ENCODE results near the gene SAC3D1.

SAC3D1 gene

DNA sequence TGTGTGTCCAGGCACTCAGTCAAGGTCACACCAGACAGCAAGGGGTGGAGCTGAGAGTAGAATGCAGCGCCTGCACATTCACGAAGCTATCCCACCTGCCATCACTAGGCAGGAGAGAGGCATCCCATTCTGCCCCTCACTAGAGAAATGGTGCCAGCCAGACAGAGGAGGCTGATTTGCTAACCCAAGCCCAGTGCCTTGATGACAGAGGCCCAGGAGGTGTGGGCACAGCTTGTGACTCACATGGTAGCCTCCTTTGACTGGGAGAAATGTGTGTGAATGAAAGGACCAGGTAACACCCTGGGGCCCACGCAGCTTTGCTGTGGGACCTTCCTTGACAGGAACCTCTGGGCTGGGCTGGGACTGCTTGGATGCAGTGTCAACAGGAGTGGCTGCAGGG lies 22.5 kb downstream of the SAC3D1 start:
- DNase-seq: no peak

DNA sequence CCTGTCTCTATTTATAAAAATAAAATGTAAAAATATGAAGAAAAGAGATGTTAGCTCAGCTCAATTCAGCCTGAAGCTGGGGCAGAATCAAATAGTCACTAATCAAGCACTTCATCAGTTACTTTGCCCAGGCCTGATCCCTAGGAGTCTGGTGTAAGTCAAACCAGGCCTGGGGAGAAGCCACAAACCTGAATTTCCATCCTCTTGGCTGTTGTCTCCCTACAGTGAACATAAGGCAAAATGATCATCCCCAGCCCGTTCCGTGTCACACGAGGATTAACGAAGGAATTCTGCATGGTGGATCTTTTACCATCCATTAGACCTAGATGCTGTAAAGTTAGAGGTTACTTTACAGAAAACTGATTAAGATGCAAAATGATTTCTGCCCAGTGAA lies 23.8 kb downstream of the SAC3D1 start:
- DNase-seq: no peak

- DNase-seq: no peak
Observed at GRCh38 chr11:65065851-65066250, 24.8 kb downstream of the SAC3D1 start.

- no peak for DNase-seq
Observed at GRCh38 chr11:65066315-65066714, 25.3 kb downstream of the SAC3D1 start.

- no peak for DNase-seq
Observed at GRCh38 chr11:65066805-65067291, 25.8 kb downstream of the SAC3D1 start.

DNA sequence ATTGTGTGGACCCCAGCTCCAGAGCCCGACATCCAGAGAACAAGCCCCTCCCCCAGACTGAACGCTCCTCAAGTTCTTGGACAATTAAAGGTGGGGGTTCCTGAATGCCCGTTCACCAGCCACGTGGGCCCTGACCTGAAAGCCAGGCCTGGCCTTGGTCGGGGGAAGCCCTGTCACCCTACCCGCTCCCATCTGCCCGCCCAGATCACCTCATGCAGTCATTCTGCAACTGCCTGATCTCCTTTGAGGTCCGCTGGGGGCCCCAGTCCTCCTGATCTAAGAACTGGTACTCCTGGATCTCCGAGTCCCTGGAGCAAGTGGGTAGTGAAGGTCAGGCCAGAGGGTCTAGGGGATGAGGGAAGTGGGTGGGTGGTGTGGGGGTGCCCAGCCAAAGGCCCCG lies 26.4 kb downstream of the SAC3D1 start:
- no peak for DNase-seq

DNA sequence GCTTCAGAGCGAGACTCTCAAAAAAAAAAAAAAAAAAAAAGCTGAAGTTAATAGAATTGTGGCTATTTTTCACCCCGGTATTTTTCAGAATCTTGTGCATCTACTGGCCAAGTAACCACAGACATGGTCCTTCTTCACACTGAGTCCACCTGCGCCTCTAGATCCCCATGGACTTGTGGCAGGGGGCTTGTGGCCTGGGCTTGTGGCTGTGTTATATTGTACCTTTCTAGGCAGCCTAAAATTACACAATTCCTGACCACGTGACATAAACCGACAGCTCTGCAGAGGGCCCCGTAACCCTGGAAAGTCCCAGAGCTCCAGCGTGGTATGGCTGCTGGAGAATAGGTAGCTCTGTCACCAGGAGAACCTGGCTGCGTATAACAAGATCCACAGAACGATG lies 28.2 kb downstream of the SAC3D1 start:
- DNase-seq: no peak

- no peak for DNase-seq
Observed at GRCh38 chr11:65071907-65072630, 31.1 kb downstream of the SAC3D1 start.

DNA sequence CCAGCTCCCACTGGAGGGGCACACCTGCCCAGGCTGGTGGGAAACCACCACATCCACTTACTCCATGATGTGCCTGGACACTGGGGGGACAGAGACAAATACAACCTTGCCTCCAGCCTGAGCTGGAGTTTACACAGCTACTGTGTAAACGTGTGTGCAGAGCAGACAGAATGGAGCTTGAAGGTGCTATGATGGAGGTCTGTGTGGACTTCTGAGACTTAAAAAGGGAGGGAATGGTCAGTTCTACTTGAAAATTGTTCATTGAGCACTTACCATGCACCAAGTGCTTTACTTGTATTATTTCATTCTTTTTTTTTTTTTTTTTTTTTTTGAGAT lies 31.6 kb downstream of the SAC3D1 start:
- no peak for DNase-seq

DNA sequence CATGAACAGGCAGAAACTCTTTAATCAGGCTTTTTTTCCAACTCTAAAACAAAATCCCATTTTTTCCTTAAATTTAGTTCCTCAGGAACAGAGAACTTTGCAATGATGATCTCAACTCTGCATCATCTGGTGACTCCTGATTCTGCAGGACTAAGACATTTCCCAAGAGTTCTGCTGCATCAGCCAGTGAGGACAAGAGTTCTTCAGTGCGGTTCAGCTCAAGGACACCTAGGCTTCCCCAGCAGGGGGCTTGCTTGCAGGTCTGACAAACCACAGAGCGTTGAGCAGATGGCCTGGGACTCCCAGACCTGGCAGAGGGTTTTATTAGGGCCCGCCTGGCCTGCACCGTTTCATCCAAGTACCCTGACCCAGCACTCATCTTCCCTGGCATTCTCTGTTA lies 36.4 kb downstream of the SAC3D1 start:
- DNase-seq: no peak

GRCh38 chr11:65078151-65078550 lies 37.1 kb downstream of the SAC3D1 start:
- peak; percentile 21 for DNase-seq

- DNase-seq: no peak
Observed at GRCh38 chr11:65078786-65079342, 37.9 kb downstream of the SAC3D1 start.

DNA sequence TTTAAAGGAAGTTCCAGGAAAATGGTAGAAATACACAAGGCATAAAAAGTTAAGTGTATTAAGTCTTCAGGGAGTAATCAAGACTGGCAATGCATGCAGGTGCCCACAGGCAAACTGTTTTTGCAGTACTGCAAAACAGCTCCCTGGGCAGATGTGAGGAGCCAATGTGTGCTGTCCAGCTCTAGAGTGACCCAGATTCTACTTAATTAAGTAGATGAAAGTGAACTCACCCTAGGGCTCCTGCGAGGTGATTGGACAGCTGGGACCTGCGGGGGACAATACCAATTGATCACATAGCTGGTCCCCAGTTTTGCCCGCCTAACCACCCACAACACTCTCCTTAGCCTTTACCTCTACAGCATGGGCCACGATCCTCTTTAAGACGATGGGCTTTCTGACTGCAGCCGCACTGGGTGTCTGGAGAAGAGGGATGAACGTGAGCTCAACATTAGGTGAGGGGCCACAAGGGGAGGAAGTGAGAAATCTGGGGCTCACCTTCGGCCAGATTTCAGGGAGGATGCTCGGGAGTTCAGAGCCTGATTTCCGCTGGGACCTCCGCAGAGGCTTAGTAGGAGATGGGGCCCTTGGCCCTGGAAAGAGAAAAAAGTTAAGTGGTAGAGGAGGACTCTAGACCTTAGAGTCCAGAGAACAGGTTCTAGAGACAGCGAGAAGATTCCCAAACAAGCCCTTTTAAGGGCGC lies 42.3 kb downstream of the SAC3D1 start:
- DNase-seq: no peak

DNA sequence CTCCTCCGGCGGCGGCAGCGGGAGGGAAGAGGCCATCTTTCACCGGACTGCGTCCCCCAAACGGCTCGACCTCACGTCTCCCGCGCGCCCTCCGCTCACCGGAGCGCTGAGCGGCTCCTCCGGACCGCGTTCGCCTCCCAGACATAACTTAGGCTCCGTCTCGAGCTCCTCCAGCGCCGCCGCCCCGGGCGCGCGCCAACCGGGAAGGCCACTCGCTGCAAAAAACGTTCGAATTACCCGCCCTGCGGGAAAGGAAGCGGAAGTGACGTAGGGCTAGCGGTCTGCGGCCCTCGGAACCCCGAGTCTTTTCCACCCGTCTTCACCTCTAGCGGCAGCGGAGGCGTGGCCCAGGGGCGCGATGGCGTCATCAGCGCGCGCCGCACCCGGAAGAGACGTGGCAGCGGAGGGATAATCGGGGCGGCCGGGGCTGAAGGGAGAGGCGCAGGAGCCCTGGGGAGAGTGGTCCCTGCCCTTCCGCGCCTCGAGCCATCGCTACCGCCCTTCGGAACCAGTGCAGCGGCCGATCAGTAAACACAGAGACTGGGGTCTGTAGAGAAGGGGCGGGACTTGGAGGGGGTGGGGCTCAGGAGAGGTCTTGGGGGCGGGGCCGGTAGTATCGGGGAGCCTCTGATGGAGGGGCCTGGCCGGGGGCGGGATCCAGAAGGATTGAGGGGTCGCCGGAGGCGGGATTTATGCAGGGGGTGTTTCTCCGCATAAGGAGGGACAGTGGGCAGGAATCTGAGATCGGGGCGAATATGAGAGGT lies 43.0 kb downstream of the SAC3D1 start, which contains the start of the genes CDCA5 and ZFPL1:
Gene CDCA5, minus strand, starts transcription at position 207 of the 764 bp plus-strand sequence. Its CDS starts 62 bp downstream, at position 145.
Gene ZFPL1, plus strand, starts transcription at position 389 of the 764 bp plus-strand sequence. CDS start 477 bp downstream, outside the sequence.
- peak; percentile 96 for DNase-seq

- no peak for DNase-seq
Observed at GRCh38 chr11:65084598-65085375, 43.8 kb downstream of the SAC3D1 start.

- DNase-seq: no peak
Observed at GRCh38 chr11:65085446-65085845, 44.4 kb downstream of the SAC3D1 start.

DNA sequence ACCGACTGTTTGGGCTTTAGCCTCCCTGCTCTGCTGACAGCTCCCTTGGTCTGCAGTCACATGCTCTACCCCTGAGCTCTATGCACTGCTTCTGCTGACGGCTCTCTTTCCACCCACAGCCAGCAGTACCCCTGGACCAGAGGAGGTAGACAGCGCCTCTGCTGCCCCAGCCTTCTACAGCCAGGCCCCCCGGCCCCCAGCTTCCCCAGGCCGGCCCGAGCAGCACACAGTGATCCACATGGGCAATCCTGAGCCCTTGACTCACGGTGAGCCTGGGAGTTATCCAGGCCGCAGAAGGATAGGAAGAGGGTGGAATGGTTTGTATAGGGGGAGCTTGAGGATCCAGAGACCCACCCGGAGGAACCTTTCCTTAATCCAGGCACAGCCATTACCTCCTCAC lies 45.8 kb downstream of the SAC3D1 start:
- DNase-seq: no peak

GRCh38 chr11:65087216-65087615 lies 46.2 kb downstream of the SAC3D1 start:
- DNase-seq: no peak

DNA sequence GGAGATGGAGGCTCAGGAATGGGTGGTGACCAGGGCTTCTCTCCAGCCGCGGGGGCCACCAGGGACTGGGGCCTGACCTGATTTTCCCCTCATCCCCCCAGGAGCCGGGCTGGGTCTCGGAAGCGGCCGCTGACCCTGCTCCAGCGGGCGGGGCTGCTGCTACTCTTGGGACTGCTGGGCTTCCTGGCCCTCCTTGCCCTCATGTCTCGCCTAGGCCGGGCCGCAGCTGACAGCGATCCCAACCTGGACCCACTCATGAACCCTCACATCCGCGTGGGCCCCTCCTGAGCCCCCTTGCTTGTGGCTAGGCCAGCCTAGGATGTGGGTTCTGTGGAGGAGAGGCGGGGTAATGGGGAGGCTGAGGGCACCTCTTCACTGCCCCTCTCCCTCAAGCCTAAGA lies 46.8 kb downstream of the SAC3D1 start:
- DNase-seq: no peak

DNA sequence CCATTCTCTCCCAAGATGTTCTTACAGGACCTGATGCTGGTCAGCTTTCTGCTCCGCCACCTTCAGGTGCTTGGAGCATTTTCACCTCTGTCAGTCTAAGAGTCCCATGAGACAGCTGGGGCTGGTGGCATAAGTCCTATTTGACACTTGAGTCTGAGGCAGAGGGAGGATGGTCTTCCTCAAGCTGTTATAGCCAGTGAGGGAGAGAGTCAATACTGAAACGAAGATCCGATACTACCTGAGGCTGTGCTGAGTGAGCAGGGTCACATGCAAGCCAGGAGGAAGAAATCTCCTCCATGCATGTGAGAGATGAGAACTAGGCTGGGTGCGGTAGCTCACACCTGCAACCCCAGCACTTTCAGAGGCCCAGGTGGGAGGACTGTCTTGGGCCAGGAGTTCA lies 48.6 kb downstream of the SAC3D1 start:
- no peak for DNase-seq

GRCh38 chr11:65090628-65091027 lies 49.6 kb downstream of the SAC3D1 start:
- DNase-seq: no peak

All from fibroblast of skin of right biceps (primary cell).